ENCODE results near the gene LDHA. TPM values are rescaled to one million over a fixed set of nuclear protein-coding genes. Genes with fewer than 3 reads are reported as not detected.

LDHA gene
- total RNA-seq, 1 experiment from 2014 or later, result 396 TPM

DNA sequence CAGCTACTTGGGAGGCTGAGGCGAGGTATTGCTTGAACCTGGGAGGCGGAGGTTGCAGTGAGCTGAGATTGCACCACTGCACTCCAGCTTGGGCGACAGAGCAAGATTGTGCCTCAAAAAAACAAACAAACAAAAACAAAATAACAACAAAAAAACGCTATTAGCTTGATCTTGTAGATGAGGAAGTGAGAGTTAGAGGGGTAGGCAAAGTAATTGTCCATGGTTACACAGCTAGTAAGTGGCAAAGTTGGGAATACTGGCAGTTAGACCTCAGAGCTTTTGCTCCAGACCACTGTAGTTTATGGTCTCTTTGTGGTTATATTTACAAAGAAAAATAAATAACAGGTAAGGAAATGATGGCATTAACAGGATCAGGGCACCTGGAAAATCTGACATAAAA lies 32.9 kb downstream of the LDHA start:
- H3K36me3 ChIP-seq (ENCODE audit: control insufficient read depth, insufficient read depth, low read length), result no peaks in the 10 kb centered on the region
- H3K9me3 Mint-ChIP-seq (ENCODE audit: unreplicated experiment), result peaks cover 8% of the 10 kb centered on the region
- ChIA-PET CTCF (no interaction called here), POLR2A (no interaction called here)
- H3K27ac Mint-ChIP-seq (ENCODE audit: unreplicated experiment), result no peak overlapping the region
- BruUV-seq (replicated peaks), result no TSS peak
- TF ChIP-seq, protein P1, sequence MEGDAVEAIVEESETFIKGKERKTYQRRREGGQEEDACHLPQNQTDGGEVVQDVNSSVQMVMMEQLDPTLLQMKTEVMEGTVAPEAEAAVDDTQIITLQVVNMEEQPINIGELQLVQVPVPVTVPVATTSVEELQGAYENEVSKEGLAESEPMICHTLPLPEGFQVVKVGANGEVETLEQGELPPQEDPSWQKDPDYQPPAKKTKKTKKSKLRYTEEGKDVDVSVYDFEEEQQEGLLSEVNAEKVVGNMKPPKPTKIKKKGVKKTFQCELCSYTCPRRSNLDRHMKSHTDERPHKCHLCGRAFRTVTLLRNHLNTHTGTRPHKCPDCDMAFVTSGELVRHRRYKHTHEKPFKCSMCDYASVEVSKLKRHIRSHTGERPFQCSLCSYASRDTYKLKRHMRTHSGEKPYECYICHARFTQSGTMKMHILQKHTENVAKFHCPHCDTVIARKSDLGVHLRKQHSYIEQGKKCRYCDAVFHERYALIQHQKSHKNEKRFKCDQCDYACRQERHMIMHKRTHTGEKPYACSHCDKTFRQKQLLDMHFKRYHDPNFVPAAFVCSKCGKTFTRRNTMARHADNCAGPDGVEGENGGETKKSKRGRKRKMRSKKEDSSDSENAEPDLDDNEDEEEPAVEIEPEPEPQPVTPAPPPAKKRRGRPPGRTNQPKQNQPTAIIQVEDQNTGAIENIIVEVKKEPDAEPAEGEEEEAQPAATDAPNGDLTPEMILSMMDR (IDR thresholded peaks at IDR 0.05; ENCODE audit: insufficient read depth in 1 of 2, low read depth in 1 of 2, low read length in 1 of 2, severe bottlenecking in 1 of 2, unreplicated experiment in 1 of 2), result no peak
- no peak overlapping the region for H3K4me3 Mint-ChIP-seq (ENCODE audit: unreplicated experiment)
- no peaks in the 10 kb centered on the region for H3K27me3 ChIP-seq (replicated peaks; ENCODE audit: control insufficient read depth, insufficient read depth, low read length)
- no peaks in the 10 kb centered on the region for H3K9me3 ChIP-seq
- intact Hi-C loops (cut with micrococcal nuclease; ENCODE audit: unreplicated experiment), result no loop called here
- H3K4me1 ChIP-seq, result no peaks in the 10 kb centered on the region
- no peak for DNase-seq
- H3K4me1 Mint-ChIP-seq (ENCODE audit: low read depth, unreplicated experiment), result no peaks in the 10 kb centered on the region
- peaks cover 3% of the 10 kb centered on the region for H3K27me3 Mint-ChIP-seq (ENCODE audit: insufficient read depth, unreplicated experiment)
- H3K4me3 ChIP-seq (ENCODE audit: low read depth, low read length), result no peak overlapping the region
- H3K36me3 Mint-ChIP-seq (ENCODE audit: insufficient read depth, unreplicated experiment), result no peaks in the 10 kb centered on the region

DNA sequence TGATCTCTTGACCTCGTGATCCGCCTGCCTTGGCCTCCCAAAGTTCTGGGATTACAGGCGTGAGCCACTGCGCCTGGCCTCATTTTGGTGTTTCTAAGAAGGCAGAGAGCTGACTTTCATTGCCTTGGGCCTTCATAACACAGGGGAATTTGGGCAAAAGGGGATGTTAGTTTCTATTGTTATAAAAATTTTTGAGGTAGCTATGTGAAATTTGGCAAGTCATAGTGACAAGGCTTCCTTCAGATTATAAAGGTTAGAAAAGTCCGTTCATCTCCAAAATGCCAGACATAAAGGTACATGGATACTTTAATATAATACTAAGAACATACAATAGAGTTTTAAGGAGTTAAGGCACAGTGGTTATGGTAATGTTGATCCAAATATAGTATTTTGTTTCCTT lies 35.0 kb downstream of the LDHA start:
- H3K27me3 Mint-ChIP-seq (ENCODE audit: insufficient read depth, unreplicated experiment), result peaks cover 3% of the 10 kb centered on the region
- no peak overlapping the region for H3K4me3 Mint-ChIP-seq (ENCODE audit: unreplicated experiment)
- H3K4me3 ChIP-seq (ENCODE audit: low read depth, low read length), result no peak overlapping the region
- intact Hi-C loops (cut with micrococcal nuclease; ENCODE audit: unreplicated experiment), result no loop called here
- H3K36me3 ChIP-seq (ENCODE audit: control insufficient read depth, insufficient read depth, low read length), result no peaks in the 10 kb centered on the region
- ChIA-PET CTCF (no interaction called here), POLR2A (no interaction called here)
- H3K4me1 Mint-ChIP-seq (ENCODE audit: low read depth, unreplicated experiment), result no peaks in the 10 kb centered on the region
- H3K27ac Mint-ChIP-seq (ENCODE audit: unreplicated experiment), result no peak overlapping the region
- no peaks in the 10 kb centered on the region for H3K9me3 ChIP-seq
- TF ChIP-seq, protein P1 (IDR thresholded peaks at IDR 0.05; ENCODE audit: insufficient read depth in 1 of 2, low read depth in 1 of 2, low read length in 1 of 2, severe bottlenecking in 1 of 2, unreplicated experiment in 1 of 2), result no peak
- H3K9me3 Mint-ChIP-seq (ENCODE audit: unreplicated experiment), result peaks cover 9% of the 10 kb centered on the region
- no peaks in the 10 kb centered on the region for H3K36me3 Mint-ChIP-seq (ENCODE audit: insufficient read depth, unreplicated experiment)
- H3K4me1 ChIP-seq, result no peaks in the 10 kb centered on the region
- BruUV-seq (replicated peaks), result no TSS peak
- DNase-seq, result no peak
- H3K27me3 ChIP-seq (replicated peaks; ENCODE audit: control insufficient read depth, insufficient read depth, low read length), result no peaks in the 10 kb centered on the region

DNA sequence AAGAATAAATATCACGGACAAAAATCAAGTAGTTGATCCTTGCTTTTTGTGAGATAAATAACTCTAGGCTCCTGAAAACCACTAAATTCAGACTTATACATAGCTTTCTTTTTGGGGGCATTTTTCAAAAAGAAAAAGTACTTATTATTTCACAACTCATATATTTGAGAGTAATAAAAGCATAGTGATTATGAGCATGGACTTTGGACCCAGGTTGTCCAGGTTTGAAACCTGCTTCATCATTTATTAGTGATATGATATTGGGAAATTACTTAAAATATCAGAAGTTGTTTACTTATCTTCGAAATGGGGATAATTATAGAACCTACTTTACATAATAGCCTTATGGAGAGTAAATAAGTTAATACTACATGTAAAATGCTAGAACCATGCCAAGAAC lies 44.3 kb downstream of the LDHA start:
- H3K27ac Mint-ChIP-seq (ENCODE audit: unreplicated experiment), result no peak overlapping the region
- no peaks in the 10 kb centered on the region for H3K4me1 Mint-ChIP-seq (ENCODE audit: low read depth, unreplicated experiment)
- ChIA-PET CTCF (interaction anchor here (0.5 kb wide), 2 partner anchors 13 to 318 kb away, joined by 4 read pairs; no protein-coding TSS in a partner anchor), POLR2A (no interaction called here)
- H3K4me3 ChIP-seq (ENCODE audit: low read depth, low read length), result no peak overlapping the region
- no peaks in the 10 kb centered on the region for H3K9me3 ChIP-seq
- H3K9me3 Mint-ChIP-seq (ENCODE audit: unreplicated experiment), result no peaks in the 10 kb centered on the region
- H3K36me3 Mint-ChIP-seq (ENCODE audit: insufficient read depth, unreplicated experiment), result no peaks in the 10 kb centered on the region
- no TSS peak for BruUV-seq (replicated peaks)
- DNase-seq, result no peak
- intact Hi-C loops (cut with micrococcal nuclease; ENCODE audit: unreplicated experiment), result no loop called here
- TF ChIP-seq, protein P1 (IDR thresholded peaks at IDR 0.05; ENCODE audit: insufficient read depth in 1 of 2, low read depth in 1 of 2, low read length in 1 of 2, severe bottlenecking in 1 of 2, unreplicated experiment in 1 of 2), result no peak
- H3K27me3 Mint-ChIP-seq (ENCODE audit: insufficient read depth, unreplicated experiment), result no peaks in the 10 kb centered on the region
- H3K4me1 ChIP-seq, result no peaks in the 10 kb centered on the region
- H3K36me3 ChIP-seq (ENCODE audit: control insufficient read depth, insufficient read depth, low read length), result no peaks in the 10 kb centered on the region
- no peak overlapping the region for H3K4me3 Mint-ChIP-seq (ENCODE audit: unreplicated experiment)
- H3K27me3 ChIP-seq (replicated peaks; ENCODE audit: control insufficient read depth, insufficient read depth, low read length), result no peaks in the 10 kb centered on the region
